Keratinocyte (primary cell): Measurements from ENCODE around the gene RIC8A. TPM values are rescaled to one million over a fixed set of nuclear protein-coding genes. Genes with fewer than 3 reads are reported as not detected.

Source experiments
- DNase-seq: peaks from one replicate; pipeline ENCODE4 v3.0.0-alpha.2; 2011; ENCODE audit warnings: low read depth, missing footprints, low spot score
- FAIRE-seq: peaks from 2 replicates; lab custom pipeline; 2011; peaks lifted over from hg19 to GRCh38; lab: Jason Lieb, UNC
- H2AFZ ChIP-seq: 2 replicates; pipeline ENCODE4 v1.6.0; 2012; ENCODE audit warnings: low read length, control low read depth, inconsistent platforms; ENCODE audit not compliant: control insufficient read depth
- H3K27ac ChIP-seq: 2 replicates; pipeline ENCODE4 v1.5.1; 2011; ENCODE audit warnings: low read length; ENCODE audit not compliant: control insufficient read depth, insufficient read depth
- H3K27me3 ChIP-seq: 3 replicates; pipeline ENCODE4 v1.6.0; 2011; ENCODE audit warnings: low read length; ENCODE audit not compliant: control insufficient read depth, insufficient read depth; ENCODE audit errors: extremely low read depth
- H3K36me3 ChIP-seq, 2 experiments: 2 replicates in 1 of 2; 3 replicates in 1 of 2; pipeline ENCODE4 v1.5.1; 2011; ENCODE audit warnings: low read length in 2 of 2, mild to moderate bottlenecking in 1 of 2; ENCODE audit not compliant: control insufficient read depth in 2 of 2, insufficient read depth in 2 of 2; ENCODE audit errors: extremely low read depth in 1 of 2
- H3K4me1 ChIP-seq: 3 replicates; pipeline ENCODE4 v1.5.1; 2011; ENCODE audit warnings: low read length; ENCODE audit not compliant: control insufficient read depth, insufficient read depth; ENCODE audit errors: extremely low read depth
- H3K4me2 ChIP-seq: 3 replicates; pipeline ENCODE4 v1.6.0; 2011; ENCODE audit warnings: low read depth, low read length; ENCODE audit not compliant: control insufficient read depth, insufficient read depth; ENCODE audit errors: extremely low read depth
- H3K4me3 ChIP-seq, 3 experiments: fragments of 200-600 bp in 1 of 3; sonication (generic) in 1 of 3; 2 replicates in 2 of 3; 3 replicates in 1 of 3; pipeline ENCODE4 v1.5.1; 2011 to 2016; ENCODE audit warnings: low read length in 3 of 3, mild to moderate bottlenecking in 3 of 3, control low read depth in 2 of 3, inconsistent platforms in 1 of 3, low read depth in 1 of 3, mixed read lengths in 1 of 3, mixed run types in 1 of 3, moderate library complexity in 1 of 3; ENCODE audit not compliant: control insufficient read depth in 2 of 3, insufficient read depth in 2 of 3; ENCODE audit errors: extremely low read depth in 1 of 3
- H3K79me2 ChIP-seq: 2 replicates; pipeline ENCODE4 v1.6.0; 2012; ENCODE audit warnings: low read length; ENCODE audit not compliant: control insufficient read depth, insufficient read depth
- H3K9ac ChIP-seq: 3 replicates; pipeline ENCODE4 v1.6.0; 2011; ENCODE audit warnings: low read length; ENCODE audit not compliant: control insufficient read depth, insufficient read depth; ENCODE audit errors: extremely low read depth
- H3K9me1 ChIP-seq: 3 replicates; pipeline ENCODE4 v1.6.0; 2011; ENCODE audit warnings: low read length; ENCODE audit not compliant: control insufficient read depth, insufficient read depth; ENCODE audit errors: extremely low read depth
- H3K9me3 ChIP-seq: 2 replicates; pipeline ENCODE4 v1.5.1; 2012; ENCODE audit warnings: low read depth, low read length; ENCODE audit not compliant: control insufficient read depth
- H4K20me1 ChIP-seq: 3 replicates; pipeline ENCODE4 v1.6.0; 2011; ENCODE audit warnings: low read length; ENCODE audit not compliant: control insufficient read depth, insufficient read depth; ENCODE audit errors: extremely low read depth
- CTCF ChIP-seq, 3 experiments: IDR thresholded peaks in 1 of 3; conservative IDR thresholded peaks in 1 of 3; optimal IDR thresholded peaks in 1 of 3; 2 replicates in 2 of 3; 3 replicates in 1 of 3; pipeline versions ENCODE3 to v1.5.1; 2011; ENCODE audit warnings: low read length in 3 of 3, mild to moderate bottlenecking in 3 of 3, moderate library complexity in 2 of 3, control low read depth in 1 of 3, inconsistent platforms in 1 of 3; ENCODE audit not compliant: insufficient read depth in 2 of 3; ENCODE audit errors: extremely low read depth in 1 of 3
- EZH2 ChIP-seq: IDR thresholded peaks from one replicate; pipeline ENCODE4 v1.6.1; 2012; ENCODE audit warnings: inconsistent platforms, mild to moderate bottlenecking, low read length, moderate library complexity
- dilution Hi-C: fragments of 300-500 bp; cut with MboI; formaldehyde crosslinking; loops from one replicate; pipeline ENCODE4 v1.7.0; 2020; ENCODE audit warnings: low sequenced_read_pairs; ENCODE audit not compliant: extremely low pct_ligation_motif_present
- polyA plus RNA-seq, 5 experiments: library from polyadenylated mRNA; depleted of rRNA in 3 of 5; stranded (reverse) in 3 of 5; stranded (forward) in 1 of 5; unstranded in 1 of 5; fragments of >200 nt; gene quantifications; 1 replicate in 1 of 5; 2 replicates in 3 of 5; 3 replicates in 1 of 5; pipeline versions ENCODE4 v1.2.1 to v1.2.3, GENCODE V29; 2011 to 2012; ENCODE audit warnings: missing spikeins in 2 of 5, low read depth in 1 of 5, low replicate concordance in 1 of 5

RIC8A gene
- polyA plus RNA-seq, 1 donor (not counting 4 experiments of a cell fraction or from before 2014, with no cell fraction given): 120 TPM

- H3K4me1 ChIP-seq: peaks cover 7% of the 10 kb centered on the region
- peaks cover 0 to 1% of the 10 kb centered on the region in 2 experiments for H3K36me3 ChIP-seq
- dilution Hi-C loops: no loop called here
- no peaks in the 10 kb centered on the region for H4K20me1 ChIP-seq
- no peak overlapping the region for H3K9ac ChIP-seq
- H3K79me2 ChIP-seq: peaks cover 19% of the 10 kb centered on the region
- no peak overlapping the region for H2AFZ ChIP-seq
- no peak for DNase-seq
- no peak overlapping the region for H3K4me3 ChIP-seq
- no peaks in the 10 kb centered on the region for H3K9me3 ChIP-seq
- H3K9me1 ChIP-seq: no peaks in the 10 kb centered on the region
- no peak for TF ChIP-seq EZH2
- TF ChIP-seq CTCF (optimal IDR thresholded peaks at IDR 0.05 in 1 of 3, IDR thresholded peaks at IDR 0.05 in 1 of 3, conservative IDR thresholded peaks at IDR 0.05 in 1 of 3; ENCODE audit: extremely low read depth in 1 of 3, insufficient read depth in 2 of 3, low read length in 3 of 3): no peak
- no peaks in the 10 kb centered on the region for H3K27me3 ChIP-seq
- FAIRE-seq: no peak
- H3K27ac ChIP-seq: no peak overlapping the region
- no peak overlapping the region for H3K4me2 ChIP-seq
Observed at GRCh38 chr11:232783-233565, 25.5 kb downstream of the RIC8A start.

DNA sequence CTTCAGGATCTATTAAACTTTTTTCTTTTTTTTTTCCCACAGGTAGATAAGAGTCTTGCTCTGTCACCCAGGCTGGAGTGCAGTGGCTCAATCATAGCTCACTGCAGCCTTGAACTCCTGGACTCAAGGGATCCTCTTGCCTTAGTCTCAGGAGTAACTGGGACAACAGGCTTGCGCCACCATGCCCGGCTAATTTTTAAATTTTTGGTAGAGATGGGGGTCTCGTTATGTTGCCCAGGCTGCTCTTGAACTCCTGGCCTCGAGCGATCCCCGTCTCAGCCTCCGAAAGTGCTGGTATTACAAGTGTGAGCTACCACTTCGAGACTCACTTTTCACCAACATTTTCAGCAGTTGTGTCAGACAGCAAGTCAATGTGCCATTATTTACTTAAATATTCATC, 27.7 kb downstream of the RIC8A start:
- H3K4me2 ChIP-seq: peak overlapping the region; percentile 100
- TF ChIP-seq EZH2: no peak
- no peak for TF ChIP-seq CTCF (optimal IDR thresholded peaks at IDR 0.05 in 1 of 3, IDR thresholded peaks at IDR 0.05 in 1 of 3, conservative IDR thresholded peaks at IDR 0.05 in 1 of 3; ENCODE audit: extremely low read depth in 1 of 3, insufficient read depth in 2 of 3, low read length in 3 of 3)
- peak overlapping the region; percentile 84 for H3K9ac ChIP-seq
- H3K9me3 ChIP-seq: no peaks in the 10 kb centered on the region
- dilution Hi-C loops: no loop called here
- DNase-seq (no peak), FAIRE-seq (no peak)
- H3K27me3 ChIP-seq: no peaks in the 10 kb centered on the region
- peak overlapping the region; percentile 87 for H2AFZ ChIP-seq
- H4K20me1 ChIP-seq: no peaks in the 10 kb centered on the region
- H3K27ac ChIP-seq: peak overlapping the region; percentile 58
- H3K4me1 ChIP-seq: peaks cover 12% of the 10 kb centered on the region
- peak overlapping the region; percentile 75 to 98 (median 93) for H3K4me3 ChIP-seq
- H3K36me3 ChIP-seq: peaks cover 5 to 9% of the 10 kb centered on the region in 2 experiments
- peaks cover 41% of the 10 kb centered on the region for H3K79me2 ChIP-seq
- H3K9me1 ChIP-seq: no peaks in the 10 kb centered on the region
